BJ (cell line): ENCODE results near the gene B3GALT4. TPM values are rescaled to one million over a fixed set of nuclear protein-coding genes. Genes with fewer than 3 reads are reported as not detected.

Source experiments
- CTCF ChIA-PET: fragments of 350-600 bp; formaldehyde crosslinking; extraction: SDS; loops from one replicate; lab custom pipeline; 2021; ENCODE audit warnings: antibody characterized with exemption, inconsistent platforms; lab: Yijun Ruan, JAX
- POLR2A ChIA-PET: fragments of 300-600 bp; sonication (Branson Sonifier 250); formaldehyde crosslinking; extraction: SDS; loops from one replicate; lab custom pipeline; 2021; ENCODE audit warnings: antibody characterized with exemption; lab: Charles Lee
- DNase-seq: peaks from one replicate; pipeline ENCODE4 v3.0.0-alpha.2; 2011; ENCODE audit warnings: low read depth
- H3K27me3 ChIP-seq: 2 replicates; pipeline ENCODE4 v1.6.0; 2011; ENCODE audit warnings: low read length; ENCODE audit not compliant: control insufficient read depth, insufficient read depth
- H3K36me3 ChIP-seq: 2 replicates; pipeline ENCODE4 v1.5.1; 2011; ENCODE audit warnings: low read length; ENCODE audit not compliant: control insufficient read depth, insufficient read depth
- H3K4me3 ChIP-seq: 2 replicates; pipeline ENCODE4 v1.5.1; 2011; ENCODE audit warnings: low read depth, mild to moderate bottlenecking, control low read depth, low read length
- polyA plus RNA-seq: library from polyadenylated mRNA; depleted of rRNA; stranded (reverse); fragments of >200 nt; gene quantifications from 2 replicates; pipeline ENCODE4 v1.2.3, GENCODE V29; 2011
- TF ChIP-seq, protein P1 (sequence below): IDR thresholded peaks from 2 replicates; pipeline ENCODE4 v1.5.1; 2011; ENCODE audit warnings: low read depth, mild to moderate bottlenecking, control low read depth, inconsistent platforms, low read length, moderate library complexity; ENCODE audit not compliant: insufficient read depth

The B3GALT4 gene
- polyA plus RNA-seq, 1 experiment, result 4.0 TPM

DNA sequence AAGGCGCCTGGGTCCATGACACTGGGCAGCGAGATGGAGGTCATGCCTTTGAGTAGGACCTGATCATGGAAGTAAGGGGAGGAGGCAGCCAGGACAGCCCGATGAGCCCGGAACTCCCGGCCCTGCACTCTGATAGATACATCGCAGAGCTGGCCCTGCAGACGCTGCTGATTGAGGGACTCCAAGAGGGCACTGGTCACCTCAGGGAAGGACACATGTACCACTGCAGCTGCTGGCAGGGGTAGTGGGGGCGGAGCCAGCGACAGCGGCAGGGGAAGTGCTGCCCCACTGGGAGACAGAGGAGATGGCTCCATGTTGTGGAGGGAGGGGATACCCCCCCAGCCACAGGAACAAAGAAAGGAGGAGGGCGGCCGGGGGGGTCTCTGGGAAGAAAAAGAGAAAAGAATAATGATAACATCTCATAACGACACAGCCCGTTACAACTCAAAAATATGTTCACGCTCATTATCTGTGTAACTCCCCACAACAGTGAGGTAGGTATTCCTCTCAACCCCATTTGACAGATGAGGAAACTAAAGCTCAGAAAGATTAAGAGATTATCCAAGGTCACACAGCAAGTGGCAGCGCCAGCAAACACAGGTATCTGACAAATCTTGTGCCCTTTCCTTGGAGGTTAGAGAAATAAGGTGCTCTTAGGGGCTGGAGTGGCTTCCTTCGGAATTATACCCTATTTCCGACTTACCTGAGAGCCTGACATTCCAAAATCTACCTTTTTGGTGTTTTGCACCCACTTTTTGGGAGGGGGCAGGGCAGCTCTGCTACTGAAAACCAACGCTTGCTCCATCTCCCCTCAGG is 39.9 kb downstream of the B3GALT4 start:
- ChIA-PET POLR2A (interaction anchor here (0.6 kb wide), 1 partner anchor 35 kb away, joined by 5 read pairs; no protein-coding TSS in a partner anchor), CTCF (interaction anchor here (0.5 to 1.6 kb wide), 2 partner anchors 40 to 119 kb away, joined by 3 to 4 read pairs; partner anchors contain the start of gene B3GALT4)
- no peak for DNase-seq
- no peaks in the 10 kb centered on the region for H3K27me3 ChIP-seq
- H3K36me3 ChIP-seq, result peaks cover 21% of the 10 kb centered on the region
- TF ChIP-seq, protein P1, sequence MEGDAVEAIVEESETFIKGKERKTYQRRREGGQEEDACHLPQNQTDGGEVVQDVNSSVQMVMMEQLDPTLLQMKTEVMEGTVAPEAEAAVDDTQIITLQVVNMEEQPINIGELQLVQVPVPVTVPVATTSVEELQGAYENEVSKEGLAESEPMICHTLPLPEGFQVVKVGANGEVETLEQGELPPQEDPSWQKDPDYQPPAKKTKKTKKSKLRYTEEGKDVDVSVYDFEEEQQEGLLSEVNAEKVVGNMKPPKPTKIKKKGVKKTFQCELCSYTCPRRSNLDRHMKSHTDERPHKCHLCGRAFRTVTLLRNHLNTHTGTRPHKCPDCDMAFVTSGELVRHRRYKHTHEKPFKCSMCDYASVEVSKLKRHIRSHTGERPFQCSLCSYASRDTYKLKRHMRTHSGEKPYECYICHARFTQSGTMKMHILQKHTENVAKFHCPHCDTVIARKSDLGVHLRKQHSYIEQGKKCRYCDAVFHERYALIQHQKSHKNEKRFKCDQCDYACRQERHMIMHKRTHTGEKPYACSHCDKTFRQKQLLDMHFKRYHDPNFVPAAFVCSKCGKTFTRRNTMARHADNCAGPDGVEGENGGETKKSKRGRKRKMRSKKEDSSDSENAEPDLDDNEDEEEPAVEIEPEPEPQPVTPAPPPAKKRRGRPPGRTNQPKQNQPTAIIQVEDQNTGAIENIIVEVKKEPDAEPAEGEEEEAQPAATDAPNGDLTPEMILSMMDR, result no peak
- peak overlapping the region; percentile 35 for H3K4me3 ChIP-seq

DNA sequence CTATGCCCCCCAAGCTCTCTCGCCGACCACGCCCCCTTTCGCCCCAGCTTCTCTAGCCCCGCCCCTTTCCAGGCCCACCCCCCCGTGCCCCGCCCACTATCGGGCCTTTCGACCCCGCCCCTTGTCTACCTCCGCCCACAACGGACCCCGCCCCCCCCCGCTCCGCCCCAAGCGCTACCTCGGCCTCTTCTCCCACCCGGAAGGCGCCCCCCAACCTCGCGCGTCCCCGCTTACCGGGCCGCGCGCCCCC is 40.4 kb downstream of the B3GALT4 start:
- Histone ChIP-seq H3K27me3 (no peaks in the 10 kb centered on the region), H3K4me3 (peak overlapping the region; percentile 35), H3K36me3 (peaks cover 21% of the 10 kb centered on the region)
- ChIA-PET CTCF (interaction anchor here (1.3 to 1.6 kb wide), 2 partner anchors 17 to 40 kb away, joined by 3 to 4 read pairs; partner anchors contain the start of gene B3GALT4), POLR2A (interaction anchor here (0.6 kb wide), 1 partner anchor 35 kb away, joined by 5 read pairs; no protein-coding TSS in a partner anchor)
- no peak for DNase-seq
- TF ChIP-seq, protein P1, result no peak

DNA sequence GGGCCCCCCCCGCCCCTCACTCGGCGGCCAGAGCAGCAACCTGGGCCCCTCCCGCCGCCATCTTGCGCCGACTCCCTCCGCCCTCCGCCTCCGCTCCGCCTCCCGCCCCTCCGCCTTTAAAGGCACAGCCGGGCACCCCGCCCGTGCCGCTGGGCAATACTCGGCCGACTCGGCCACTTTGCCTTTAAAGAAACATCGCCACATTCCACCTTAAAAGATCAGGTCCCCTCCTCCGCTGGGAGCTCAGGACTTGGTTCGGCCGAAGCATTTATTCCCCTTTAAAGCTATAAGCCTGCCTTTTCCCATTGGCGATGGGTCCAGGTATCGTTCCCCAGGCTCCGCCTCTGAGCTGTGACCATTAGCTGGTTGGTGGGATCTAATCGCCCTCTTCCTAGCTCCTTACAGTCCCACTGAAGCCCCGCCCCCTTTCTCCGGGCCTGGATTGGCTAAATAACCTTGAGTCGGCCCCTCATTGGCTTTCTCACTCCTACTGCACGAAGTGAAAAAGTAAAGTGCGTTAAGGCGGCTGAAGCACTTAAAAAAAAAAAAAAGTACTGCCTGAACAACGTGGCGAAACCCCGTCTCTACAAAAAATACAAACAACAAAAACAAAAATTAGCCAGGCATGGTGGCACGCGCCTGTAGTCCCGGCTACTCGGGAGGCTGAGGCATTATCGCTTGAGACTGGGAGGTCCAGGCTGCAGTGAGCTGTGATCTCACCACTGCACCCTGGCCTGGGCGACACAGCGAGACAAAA is 40.9 kb downstream of the B3GALT4 start, which contains the start of gene ZBTB22:
ZBTB22 (minus strand) TSS at position 76 of the 757 bp plus-strand sequence. CDS start 828 bp downstream, outside the sequence.
- TF ChIP-seq, protein P1, result no peak
- DNase-seq, result peak; percentile 96
- CTCF ChIA-PET, result interaction anchor here (1.2 to 1.6 kb wide), 3 partner anchors 17 to 41 kb away, joined by 3 to 6 read pairs (median 4); partner anchors contain the start of genes B3GALT4 and RGL2

DNA sequence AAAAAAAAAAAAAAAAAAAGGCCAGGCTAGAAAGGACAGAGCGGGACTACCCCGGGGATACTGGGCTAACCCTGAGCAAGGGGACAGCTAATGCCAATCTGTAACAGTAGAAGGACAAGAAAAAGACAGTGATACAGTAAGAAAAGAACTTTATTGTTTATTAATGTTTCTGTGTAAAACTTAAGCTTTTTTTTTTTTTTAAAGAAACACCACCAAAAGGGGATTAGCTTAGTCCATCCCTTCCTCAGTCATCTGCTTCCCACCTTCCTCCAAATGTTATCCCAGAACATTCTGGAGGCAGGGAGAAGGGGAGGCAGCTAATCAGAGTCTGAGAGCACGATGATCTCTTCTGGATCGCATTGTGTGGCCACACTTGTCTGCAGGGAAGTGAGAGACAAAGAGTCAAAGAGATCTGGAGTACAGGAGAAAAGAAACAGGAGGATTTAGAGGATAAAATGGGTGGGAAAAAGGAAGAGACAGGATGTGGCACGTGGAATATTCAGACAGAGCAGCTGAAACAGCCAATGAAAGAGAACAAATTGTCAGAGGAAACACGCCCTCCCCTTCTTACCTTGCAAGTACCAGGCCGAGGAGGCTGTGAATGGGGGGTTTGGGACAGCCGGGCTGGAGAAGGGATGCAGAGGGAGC is 41.6 kb downstream of the B3GALT4 start:
- TF ChIP-seq, protein P1, result no peak
- peak overlapping the region; percentile 8; the same call in 1 of the 2 replicates for H3K4me3 ChIP-seq
- no peaks in the 10 kb centered on the region for H3K27me3 ChIP-seq
- peaks cover 21% of the 10 kb centered on the region for H3K36me3 ChIP-seq
- ChIA-PET CTCF (interaction anchor here (1.2 to 1.6 kb wide), 3 partner anchors 18 to 41 kb away, joined by 3 to 6 read pairs (median 4); partner anchors contain the start of genes B3GALT4 and RGL2), POLR2A (no interaction called here)
- DNase-seq, result no peak

More for the DNA sequence above, 40.9 kb downstream of the B3GALT4 start, which contains the start of gene ZBTB22:
- peaks cover 21% of the 10 kb centered on the region for H3K36me3 ChIP-seq
- POLR2A ChIA-PET, result no interaction called here
- H3K4me3 ChIP-seq, result peak within 1 kb of the TSS; percentile 35
- H3K27me3 ChIP-seq, result no peaks in the 10 kb centered on the region
